G401.6 (cell line): Measurements from ENCODE around the gene TMEM132E.
"Not testable (repeated sequence)": the region's sequence is repeated elsewhere in the genome, so short reads cannot be mapped to it uniquely, and the experiment has no call there.

Experiments
- FAIRE-seq: peaks from 2 replicates; lab custom pipeline; 2012; peaks lifted over from hg19 to GRCh38; lab: Jason Lieb, UNC

The TMEM132E gene, protein sequence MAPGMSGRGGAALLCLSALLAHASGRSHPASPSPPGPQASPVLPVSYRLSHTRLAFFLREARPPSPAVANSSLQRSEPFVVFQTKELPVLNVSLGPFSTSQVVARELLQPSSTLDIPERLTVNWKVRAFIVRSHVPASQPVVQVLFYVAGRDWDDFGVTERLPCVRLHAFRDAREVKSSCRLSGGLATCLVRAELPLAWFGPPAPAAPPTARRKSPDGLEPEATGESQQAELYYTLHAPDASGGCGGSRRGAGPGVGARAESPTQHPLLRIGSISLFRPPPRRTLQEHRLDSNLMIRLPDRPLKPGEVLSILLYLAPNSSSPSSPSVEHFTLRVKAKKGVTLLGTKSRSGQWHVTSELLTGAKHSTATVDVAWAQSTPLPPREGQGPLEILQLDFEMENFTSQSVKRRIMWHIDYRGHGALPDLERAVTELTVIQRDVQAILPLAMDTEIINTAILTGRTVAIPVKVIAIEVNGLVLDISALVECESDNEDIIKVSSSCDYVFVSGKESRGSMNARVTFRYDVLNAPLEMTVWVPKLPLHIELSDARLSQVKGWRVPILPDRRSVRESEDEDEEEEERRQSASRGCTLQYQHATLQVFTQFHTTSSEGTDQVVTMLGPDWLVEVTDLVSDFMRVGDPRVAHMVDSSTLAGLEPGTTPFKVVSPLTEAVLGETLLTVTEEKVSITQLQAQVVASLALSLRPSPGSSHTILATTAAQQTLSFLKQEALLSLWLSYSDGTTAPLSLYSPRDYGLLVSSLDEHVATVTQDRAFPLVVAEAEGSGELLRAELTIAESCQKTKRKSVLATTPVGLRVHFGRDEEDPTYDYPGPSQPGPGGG (N-terminal part only)

DNA sequence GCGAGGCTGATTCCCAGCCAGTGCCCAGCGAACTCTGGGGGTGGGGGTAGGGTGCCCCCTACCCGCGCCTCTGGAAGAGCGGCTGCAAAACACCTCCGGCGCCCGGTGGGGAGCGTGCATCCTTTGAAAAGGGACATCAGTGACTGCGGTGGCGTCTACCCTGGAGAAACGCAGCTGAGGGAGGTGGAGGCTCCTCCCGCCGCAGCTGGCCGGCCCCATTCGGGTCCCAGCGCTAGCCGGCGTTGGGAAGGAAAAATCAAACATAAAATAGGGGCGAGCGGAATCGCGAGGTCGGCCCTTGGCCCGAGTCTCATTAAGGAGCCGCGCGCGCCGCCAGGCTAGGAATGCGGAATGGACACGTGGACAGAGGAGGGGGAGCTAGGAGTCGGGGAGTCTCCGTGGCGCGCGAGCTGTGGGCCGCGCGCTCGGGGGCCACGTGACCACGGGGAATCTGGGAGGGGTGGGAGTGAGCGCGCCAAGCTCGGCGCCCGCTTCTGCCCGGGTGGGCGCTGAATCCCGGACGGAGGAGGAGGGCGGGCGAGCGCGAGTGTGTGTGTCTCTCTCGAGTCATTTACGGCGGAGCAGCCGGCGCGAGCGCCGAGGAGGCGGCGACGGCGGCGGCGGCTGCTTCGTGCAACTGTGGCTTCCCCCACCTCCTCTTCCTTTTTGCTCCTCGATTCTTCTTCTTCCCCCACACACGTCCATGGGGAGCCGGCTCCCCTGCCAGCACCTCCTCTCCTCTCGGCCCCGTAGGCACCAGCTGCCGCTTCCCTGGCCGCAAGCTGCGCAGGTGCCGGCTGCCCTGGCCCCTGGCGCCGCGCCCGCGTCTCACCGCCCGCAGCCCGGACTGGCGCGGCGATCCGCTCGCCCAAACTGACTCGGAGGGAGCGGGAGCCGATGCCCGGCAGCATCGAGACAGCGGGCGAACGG lies at the start of gene TMEM132E:
Gene TMEM132E, plus strand, starts transcription at position 566 of the 930 bp plus-strand sequence. CDS start 1,495 bp downstream, outside the sequence.
- FAIRE-seq = no peak

DNA sequence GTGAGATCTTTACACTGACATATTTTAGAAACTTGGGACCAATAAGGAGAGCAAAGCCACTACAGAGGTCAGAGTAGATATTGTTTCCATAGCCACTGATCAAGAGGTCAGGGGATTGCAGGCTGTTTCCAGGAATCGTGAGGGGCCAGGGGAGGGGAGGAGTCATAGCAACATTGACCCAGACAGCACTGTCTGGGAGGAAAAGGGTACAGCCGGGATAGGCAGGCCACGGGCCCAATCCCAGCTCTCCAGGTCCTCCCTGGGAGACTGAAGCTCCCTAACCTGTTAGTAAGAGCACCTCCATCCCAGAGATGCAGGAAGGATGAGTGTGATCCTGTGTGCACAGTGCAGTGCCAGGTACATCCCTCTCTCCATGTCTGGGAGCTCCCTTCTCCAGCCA lies 48.5 kb upstream of the TMEM132E start:
- no peak for FAIRE-seq

DNA sequence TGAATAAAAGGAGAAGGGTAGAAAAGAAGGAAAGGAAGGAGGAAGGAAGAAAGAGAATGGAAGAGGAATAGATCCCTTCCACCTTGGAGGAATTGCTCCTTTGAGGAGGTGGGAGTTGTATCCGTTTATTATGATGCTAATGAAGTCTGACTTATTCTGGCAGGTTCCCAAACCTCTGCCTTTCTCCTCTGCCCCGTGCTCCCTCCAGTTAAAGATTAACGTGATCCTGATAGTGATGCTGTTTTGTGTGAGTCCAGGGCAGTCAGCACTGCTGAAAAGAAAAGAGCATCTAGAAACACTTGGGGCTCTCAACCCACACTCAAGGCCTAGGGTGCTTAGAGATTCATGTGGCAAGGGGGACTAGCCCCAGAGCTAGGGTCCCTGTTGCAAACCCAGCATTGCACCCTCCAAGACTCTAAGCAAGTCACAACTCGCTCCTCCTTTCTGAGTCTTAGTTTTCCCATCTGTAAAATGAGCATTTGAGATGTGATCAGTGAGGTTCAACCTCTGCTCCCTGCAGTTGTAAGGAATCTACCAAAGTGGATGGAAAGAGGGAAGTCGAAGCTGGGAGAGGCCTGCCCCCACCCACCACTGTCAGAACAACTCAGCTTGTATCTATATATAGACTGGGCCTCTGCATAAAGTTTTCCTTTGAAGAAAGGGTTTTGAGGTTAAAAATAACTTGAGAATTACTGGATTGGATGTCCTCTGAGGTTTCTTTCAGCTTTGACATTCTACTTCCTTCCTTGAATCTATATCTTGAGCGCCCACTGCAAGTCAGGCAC lies 46.9 kb upstream of the TMEM132E start:
- no peak for FAIRE-seq

DNA sequence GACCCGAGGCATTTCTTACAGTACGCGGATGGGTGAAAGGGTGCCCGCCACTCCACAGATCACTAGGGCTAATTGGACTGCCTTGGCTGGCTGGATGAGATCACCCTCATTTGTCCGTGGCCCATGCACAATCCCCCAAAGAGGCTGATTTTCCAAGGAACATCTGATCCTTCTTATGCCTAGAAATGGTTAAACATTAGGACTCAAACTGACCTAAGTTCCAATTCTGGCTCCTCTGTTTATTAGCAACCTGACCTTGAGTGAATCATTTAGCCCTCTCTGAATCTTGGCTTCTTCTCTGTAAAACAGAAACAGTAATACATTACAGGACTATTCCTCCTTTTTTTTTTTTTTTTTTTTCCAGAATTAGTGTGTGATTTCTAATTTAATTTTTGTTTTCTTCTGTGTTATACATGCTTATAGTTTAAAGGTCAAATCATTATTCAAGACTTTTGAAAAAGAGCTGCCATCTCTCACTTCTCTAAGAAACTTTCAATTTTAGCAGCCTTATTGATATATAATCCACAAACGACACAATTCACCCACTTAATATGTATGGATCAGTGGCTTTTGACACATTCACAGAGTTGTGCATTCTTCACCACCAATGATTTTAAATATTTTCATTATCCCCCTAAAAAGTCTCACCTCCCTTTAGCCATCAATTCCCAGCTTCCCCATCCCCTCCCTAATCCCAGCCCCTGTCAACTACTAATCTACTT lies 45.4 kb upstream of the TMEM132E start:
- no peak for FAIRE-seq

DNA sequence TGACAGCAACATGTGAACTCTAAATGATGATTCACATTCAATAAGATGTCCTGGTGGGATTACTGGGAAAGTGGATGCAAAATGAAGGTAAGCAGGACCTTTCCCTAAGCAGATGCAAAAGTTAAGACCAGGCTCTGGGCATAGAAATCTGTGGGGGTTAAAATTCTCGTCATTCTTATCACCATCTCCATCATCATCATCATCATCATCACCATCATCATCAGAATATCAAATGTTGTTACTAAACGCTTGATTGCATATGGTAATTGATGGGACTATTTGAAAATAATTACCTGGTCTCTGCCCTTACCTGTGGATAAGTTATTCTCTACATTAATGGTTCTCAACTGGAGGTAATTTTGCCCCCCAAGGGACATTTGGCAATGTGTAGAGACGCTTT lies 41.9 kb upstream of the TMEM132E start:
- FAIRE-seq = no peak

DNA sequence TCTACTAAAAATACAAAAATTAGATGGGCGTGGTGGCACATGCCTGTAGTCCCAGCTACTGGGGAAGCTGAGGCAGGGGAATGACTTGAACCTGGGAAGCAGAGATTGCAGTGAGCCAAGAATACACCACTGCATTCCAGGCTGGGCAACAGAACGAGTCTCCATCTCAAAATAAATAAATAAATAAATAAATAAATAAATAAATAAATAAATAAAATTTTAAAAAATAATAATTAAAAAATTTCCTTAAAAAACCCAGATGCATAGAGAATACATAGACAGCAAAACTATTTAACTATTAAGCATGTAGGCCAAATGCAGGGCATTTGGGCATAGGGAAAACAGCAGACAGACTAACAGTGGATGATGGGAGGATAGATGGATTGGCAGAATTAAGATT lies 40.8 kb upstream of the TMEM132E start:
- FAIRE-seq = not testable (repeated sequence)

DNA sequence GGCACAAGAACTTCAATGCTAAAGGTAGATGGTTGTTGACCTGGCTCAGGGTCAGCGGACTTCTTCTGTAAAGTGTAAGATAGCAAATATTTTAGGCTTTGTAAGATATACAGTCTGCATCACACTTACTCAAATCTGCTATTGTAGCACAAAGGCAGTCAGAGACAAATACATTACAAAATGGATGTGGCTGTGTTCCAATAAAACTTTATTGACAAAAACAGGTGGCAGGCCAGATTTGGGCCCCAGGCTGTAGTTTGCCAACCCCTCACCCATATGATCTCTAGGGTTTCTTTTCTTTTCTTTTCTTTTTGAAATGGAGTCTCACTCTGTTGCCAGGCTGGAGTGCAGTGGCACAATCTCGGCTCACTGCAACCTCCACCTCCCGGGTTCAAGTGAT lies 39.5 kb upstream of the TMEM132E start:
- FAIRE-seq = no peak

DNA sequence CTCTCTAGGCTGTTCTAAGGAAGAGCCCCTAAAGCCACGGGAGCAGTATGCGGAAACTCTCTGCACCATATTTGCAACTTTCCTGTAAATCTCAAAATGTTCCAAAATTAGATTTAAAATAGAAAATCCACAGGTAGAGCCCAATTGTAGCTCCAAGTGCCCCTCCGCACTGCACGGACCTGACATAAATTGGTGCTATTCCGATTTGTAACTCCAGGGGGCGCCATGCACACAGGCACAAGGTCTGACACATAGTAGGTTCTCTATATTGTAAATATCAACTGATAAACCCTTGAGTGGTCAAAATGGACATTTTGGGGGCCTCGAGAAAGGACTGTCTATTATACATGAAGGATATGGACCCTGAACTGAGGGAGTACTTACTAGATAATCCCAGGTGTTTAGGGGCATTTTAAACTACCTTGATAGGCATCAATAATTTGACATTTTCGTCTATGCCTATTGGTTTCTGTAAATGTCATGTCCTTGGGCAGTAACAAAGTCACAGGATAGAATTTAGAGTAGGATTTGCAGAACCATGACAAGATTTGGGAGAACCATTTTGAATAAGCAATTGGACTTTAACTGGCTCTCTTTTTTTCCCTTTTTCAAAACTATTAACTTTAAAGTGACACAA lies 36.6 kb upstream of the TMEM132E start:
- no peak for FAIRE-seq

DNA sequence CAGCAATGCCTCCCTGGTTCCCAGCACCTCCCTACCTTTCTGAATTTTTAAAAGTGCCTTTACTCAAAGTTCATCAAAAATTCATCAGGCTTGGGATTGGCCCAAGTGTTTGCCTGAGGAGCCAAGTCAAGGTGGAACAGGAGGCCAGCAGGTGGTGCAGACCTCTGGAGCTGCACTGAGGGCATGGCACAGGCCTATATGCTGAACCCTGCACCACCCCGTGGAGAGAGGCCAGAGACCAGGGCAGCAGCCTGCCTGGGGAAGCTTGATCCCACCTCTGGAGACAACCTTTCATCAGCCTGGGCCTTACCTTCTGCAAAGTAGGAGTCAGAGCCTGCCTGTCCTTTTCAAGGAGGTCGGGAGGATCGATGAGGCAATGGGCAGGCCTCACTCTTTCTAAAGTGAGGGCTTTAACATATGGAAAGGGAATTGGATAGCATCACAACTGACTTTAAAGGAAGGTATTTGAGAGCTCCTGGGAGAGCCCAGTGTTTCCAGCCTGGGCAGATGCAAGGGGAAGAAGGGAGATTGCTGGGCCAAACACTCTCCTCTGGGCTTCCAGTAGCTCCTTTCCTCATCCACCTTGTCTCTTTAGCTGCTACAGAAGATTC lies 31.8 kb upstream of the TMEM132E start:
- FAIRE-seq = no peak

DNA sequence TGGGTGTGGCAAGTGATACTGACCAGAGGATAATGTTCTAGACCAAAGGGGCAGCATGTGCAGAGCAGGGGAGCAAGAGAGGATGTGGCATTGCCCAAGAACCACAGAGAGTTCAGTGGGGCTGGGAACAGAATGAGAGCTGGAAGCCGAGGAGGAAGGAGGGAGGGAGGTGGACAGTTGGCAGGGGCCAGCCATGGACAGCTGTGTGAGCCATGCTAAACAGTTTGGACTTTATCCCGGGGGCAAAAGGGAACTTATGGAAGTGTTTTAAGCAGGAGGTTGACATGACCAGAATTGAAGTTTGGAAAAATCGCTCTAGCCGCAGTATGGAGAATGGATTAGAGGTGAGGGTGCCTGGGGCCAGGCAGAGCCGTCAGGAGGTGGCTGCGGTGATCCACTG lies 29.4 kb upstream of the TMEM132E start:
- FAIRE-seq = no peak

DNA sequence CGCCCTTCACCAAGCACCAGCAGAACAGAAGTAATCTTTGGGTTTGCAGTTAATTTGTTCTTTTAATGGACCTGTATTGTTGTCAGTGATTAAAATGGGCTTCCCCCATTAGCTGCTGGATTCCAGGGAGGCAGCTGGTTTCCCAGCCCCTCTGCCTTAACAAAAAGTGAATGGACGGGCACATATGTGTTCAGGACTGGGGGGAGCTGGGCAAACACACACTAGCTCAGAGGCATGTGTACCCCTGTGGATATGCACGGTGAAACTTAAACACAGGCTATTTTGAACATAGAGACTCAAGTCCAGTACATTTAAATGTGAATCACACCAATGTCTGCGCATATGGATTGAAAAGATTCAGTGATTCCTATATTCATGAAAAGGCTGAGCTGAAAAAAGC lies 25.5 kb upstream of the TMEM132E start:
- FAIRE-seq = no peak

DNA sequence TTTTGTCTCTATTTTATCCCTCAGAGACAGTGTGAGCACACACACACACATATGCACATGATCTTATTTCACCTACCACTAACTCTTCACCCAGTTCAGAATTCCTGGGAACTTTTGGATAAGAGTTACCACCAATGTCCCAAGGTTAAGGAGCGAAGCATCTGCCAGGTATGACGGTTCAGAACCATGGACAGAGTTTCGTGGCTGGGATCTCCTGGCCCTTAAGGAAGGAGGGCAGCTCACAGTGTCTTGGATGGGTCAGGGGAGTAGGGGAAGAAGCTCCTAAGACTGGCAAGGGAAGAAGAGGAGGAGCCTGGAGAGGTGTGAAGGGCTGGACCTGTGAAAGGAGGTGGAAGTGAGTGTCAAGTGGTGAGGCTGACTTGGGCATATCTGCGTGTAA lies 23.0 kb upstream of the TMEM132E start:
- FAIRE-seq = no peak

DNA sequence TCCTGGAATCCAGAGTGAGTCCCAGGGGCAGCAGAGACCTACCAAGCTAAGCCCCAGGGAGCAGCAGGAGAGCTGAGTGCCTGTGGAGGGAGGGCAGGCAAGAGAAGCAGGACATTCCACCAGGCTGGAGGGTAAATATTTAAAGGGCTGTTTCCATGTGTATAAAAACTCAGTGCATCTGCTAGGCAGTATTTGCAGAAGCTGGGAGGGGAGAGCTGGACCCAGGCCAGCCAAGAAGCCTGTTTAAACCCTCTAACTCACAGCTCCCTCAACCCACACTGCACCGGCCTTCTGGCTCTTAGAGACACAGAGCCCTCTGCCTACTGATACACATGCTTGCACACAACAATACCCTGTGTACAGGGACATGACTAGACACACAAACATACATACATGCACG lies 22.5 kb upstream of the TMEM132E start:
- no peak for FAIRE-seq

DNA sequence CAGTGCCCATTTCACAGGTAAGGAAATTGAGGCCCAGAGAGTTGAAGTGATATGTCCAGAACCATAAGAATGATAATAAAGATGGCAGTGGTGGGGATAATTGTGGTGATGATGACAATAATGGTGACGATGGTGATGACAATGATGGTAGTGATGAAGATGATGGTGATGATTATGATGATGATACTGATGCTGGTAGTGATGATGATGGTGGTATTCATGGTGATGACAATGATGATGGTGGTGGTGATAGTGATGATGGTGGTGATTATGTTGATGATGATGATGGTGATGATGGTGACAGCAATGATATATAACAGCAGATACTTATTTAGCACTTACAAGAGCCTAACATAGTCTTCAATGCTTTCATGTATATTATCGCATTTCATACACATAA lies 18.1 kb upstream of the TMEM132E start:
- FAIRE-seq = no peak

DNA sequence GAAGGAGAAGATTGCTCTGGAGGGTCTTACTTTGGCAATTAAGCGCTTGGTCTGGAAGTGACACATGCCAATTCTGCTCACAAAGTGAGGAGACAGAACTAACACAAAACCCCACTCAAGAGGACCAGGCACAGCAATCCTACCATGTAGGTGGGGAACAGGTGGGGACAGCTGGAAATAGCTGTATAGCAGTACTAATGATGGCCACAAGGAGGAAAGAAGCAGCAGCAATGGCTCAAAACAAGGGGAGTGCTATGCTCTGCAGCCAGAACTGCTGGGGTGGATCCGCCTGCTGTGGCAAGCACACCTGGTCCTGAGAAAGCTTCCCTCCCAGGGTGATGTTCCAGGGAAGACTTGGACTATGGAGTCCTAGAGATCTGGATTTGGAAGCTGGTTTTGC lies 17.0 kb upstream of the TMEM132E start:
- no peak for FAIRE-seq

DNA sequence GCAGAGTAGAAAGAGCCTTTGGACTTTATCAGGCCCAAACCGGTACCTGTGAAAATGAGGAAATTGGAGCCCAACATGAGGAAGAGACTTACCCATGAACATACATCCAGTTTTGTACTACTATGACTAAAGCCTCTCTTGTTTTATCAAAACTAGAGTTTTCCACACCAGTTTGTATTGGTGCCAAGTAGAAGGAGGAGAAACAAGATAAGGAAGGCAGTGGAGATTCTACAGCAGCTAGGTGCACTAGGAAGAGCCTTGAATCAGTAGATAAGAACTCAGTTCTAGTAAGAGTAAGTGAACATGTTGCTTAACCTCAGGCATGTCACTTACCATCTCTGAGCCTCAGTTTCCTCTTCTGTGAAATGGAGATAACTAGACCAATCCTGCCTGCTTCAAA lies 13.7 kb upstream of the TMEM132E start:
- FAIRE-seq = no peak

DNA sequence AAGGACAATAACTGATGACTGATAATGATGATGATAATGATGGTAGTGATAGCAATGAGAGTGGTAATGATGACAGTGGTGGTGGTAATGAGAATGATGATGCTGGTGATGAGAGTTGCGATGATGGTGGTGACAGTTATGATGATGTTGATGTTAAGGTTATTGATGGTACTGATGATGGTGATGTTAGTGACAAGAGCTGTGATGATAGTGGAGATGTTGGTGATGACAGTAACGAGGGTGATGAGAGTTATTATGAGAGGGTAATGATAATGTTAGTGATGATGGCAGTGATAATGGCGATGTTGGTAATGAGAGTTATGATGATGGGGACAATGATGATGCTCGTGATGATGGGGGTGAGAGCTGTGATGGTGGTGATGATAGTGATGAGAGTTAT lies 13.2 kb upstream of the TMEM132E start:
- FAIRE-seq = no peak

DNA sequence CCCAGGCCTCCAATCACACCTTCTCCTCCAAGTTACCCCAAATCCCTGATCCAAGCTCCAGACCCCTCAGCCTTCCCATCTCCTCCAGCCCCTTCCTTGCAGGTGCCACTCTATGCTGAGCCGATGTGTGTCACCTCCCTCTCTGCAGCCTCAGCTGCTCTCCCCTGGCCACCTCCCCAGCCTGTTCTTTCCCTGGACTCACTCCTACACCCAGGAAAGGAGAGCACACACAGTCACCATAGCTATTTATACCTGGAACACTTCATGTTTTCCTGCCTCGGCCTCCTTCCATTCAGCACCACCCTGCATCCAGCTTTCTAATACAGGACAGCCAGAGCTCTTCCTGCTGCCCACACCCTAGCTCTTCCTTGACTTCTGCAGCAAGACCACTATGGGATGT lies 12.5 kb upstream of the TMEM132E start:
- FAIRE-seq = no peak

DNA sequence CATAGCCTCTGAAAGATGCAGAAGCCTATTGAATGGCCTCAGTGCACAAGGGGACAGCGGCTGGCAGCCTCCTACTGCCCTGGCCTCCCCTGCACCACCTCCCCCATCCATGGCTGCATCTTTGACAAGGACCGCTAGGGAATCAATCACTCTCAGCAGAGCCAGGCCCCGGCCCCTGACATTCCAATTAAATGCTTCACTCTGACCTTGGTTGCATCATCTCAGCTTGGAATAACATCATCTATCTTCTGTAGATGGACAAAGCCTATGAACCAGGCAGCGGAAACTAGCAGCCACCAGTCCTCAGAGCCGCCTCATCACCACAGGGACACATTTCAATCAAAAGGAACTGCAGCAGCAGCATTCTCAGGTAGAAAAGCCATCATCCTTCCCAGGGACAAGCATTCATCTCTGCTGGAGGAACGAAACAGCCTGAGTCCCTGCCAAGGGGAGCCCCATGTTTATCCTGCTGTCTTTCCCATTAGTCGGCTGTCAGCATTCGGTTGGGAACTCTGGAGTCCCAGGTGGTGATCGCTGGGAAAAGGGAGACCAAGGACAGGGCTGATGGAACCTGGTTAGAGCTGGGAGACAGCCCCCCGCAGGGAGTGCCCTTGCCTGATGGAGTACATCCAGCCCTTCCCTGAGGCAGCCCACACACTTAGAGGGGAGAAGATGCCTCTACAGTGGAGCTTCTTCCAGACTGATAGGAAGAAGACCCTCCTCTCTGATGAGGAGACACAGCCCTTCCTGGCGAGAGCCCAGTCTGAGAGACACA lies 11.5 kb upstream of the TMEM132E start:
- no peak for FAIRE-seq
